Cerebellar cortex (tissue), 1 donor: Measurements from ENCODE around the gene LRRC46.

ENCODE experiments used
- DNase-seq: peaks from one replicate; pipeline ENCODE4 v3.0.0-alpha.2; 2015; ENCODE audit warnings: low spot score

The LRRC46 gene

GRCh38 chr17:47810200-47810821 is 21.2 kb upstream of the LRRC46 start:
- DNase-seq, result no peak

DNA sequence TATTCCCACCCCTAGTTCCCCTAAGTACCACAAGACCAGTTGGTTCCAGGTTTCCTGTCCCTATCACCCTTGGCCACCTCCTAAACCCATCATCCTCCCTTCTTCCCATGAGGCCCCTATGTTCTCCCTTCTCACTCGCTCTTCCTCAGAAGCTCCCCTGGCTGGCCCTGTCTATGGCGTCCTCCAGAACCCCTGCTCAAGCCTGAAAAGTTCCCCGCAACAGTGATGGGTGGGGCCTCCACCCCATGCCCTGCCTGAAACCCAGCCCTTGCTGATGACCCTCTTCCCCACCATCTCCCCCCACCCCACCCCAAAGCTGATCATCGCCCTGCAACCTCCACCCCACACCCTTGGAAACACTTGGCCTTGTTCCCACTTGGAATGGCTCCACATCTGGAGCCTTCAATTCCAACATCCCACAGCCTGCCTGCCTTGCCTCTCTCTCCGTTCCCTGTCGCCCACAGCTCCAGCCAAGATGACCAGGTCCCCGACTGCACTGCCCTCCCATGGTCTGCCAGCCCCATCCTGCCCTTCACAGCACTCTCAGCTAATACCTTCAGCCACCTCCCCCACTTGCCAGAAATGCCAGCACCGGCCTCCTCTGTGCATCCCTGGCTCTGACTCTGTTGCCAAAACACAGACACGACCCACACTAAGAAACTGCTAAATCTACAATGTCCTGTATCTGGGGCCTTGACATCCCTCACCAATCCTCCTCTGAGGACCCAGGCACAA is 20.4 kb upstream of the LRRC46 start:
- no peak for DNase-seq

DNA sequence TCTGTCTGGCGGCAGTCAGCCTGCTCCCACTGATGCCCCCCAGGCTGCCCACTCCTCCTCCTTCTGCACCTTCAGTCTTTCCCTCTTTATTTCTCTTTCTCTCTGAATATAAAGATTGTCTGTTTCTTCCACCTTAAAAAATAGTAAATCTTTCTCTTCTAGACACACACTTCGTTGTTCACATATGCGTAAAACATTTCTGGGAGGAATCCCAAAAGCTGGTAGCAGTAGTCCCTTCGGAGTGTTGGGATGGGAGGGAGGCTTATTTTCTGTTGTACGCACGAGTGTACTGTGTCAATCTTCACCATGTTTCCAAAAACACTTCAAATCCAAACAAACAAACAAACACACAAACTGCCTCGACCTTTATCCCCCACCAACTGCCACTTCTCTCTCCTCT is 19.8 kb upstream of the LRRC46 start:
- no peak for DNase-seq

DNA sequence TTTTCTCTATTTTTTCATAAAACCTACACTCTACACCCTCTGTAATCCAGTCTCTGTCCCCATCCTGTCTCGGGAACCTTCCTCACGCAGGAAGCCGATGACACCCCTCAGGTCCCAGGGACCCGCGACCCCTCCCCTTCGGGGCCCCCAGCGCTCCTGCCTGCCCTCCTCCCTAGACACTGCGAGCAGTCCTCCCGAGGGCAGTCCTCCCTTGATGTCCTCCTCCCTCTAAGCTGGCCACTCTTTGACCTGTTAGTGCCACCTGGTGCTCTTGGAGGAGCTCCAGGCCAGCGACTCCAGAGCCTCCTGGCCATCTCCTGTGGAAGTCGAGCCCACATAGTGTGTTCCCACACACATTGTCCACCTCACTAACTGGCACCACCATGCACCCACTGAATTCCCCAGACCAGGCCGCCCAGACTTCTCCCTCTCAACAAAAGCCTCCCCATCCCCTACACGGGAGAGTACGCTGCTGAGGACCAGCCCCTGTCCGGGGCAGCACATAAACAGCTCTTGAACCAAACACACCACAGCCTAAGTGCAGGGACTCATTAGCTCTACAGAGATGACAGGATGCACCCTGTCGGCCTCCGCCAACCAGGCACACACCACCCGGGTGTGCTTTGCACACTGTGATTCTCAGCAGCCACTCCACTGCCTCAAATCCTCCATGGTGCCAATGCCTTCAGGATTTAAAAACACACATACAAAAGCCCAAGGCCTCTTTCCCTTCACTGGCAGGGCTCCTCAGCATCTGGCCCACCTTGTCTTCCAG is 19.1 kb upstream of the LRRC46 start:
- no peak for DNase-seq

GRCh38 chr17:47813077-47813476 is 18.4 kb upstream of the LRRC46 start:
- DNase-seq, result no peak

GRCh38 chr17:47813512-47814031 is 17.9 kb upstream of the LRRC46 start:
- no peak for DNase-seq

GRCh38 chr17:47815106-47815918 is 16.2 kb upstream of the LRRC46 start:
- no peak for DNase-seq

DNA sequence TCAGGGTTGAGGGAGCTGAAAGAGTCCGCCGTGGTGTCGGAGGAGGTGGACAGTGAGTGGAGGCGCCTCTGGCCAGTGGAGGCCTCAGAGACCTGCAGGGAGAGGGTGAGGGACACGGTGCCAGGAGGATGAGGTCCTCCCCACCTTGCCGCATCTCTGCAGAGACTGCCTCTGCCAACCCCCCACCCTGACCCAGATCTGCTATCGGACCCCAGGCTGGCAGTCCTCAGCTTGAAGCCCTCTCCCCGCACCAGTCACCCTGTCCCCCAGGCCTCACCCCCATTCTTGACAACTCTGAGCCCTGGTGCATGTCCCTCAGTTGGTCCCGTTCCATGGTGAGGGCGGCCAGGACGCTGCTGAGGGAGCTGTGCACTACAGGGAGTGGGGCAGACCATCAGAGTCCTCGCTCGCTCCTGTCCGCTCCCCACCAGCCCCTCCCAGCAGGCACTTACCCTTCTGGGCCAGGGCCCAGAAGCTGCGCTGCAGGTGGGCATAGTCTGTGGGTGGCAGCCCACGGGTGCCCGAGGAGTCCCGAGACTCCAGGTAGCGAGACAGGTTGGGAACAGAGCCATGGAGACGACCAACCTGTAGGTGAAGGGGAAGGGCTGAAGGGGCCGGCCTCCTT is 15.2 kb upstream of the LRRC46 start:
- no peak for DNase-seq

DNA sequence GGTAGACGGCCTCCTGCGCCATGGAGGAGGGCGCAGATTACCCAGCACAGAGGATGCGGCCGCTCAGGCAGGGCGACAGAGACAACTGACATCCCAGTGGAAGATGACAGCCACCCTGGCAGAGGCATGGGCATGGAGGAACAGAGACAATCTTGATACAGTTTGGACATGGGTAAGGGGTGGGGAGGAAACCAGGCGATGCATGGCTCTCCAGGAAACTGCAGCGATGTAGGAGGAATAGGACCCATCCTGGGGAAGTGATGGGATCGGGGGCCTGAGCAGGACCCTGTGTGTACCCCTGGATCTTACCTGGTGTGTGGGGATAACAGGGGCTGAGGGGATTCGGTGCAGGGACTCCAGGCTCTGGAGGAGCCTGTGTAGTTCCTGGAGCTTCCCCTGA is 14.5 kb upstream of the LRRC46 start:
- DNase-seq, result no peak

GRCh38 chr17:47818002-47818695 is 13.3 kb upstream of the LRRC46 start:
- DNase-seq, result no peak

DNA sequence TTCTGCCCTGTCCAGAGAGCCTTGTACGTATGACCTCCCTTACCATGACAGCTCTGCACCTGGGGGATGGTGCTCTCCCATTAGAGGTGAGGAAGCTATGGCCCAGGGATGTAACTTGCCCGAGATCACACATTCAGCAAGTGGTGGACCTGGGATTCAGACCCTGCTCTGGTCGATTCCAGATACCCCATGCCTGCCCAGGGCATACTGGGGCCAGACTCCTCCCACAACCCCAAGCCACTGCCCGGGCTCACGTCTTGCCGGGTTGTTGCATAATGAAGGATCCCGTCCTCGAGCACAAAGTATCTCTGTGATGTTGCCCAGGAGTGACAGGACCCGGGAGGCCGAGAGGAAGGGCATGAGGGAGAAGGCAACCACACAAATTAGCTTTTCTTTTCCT is 12.0 kb upstream of the LRRC46 start:
- DNase-seq, result no peak

DNA sequence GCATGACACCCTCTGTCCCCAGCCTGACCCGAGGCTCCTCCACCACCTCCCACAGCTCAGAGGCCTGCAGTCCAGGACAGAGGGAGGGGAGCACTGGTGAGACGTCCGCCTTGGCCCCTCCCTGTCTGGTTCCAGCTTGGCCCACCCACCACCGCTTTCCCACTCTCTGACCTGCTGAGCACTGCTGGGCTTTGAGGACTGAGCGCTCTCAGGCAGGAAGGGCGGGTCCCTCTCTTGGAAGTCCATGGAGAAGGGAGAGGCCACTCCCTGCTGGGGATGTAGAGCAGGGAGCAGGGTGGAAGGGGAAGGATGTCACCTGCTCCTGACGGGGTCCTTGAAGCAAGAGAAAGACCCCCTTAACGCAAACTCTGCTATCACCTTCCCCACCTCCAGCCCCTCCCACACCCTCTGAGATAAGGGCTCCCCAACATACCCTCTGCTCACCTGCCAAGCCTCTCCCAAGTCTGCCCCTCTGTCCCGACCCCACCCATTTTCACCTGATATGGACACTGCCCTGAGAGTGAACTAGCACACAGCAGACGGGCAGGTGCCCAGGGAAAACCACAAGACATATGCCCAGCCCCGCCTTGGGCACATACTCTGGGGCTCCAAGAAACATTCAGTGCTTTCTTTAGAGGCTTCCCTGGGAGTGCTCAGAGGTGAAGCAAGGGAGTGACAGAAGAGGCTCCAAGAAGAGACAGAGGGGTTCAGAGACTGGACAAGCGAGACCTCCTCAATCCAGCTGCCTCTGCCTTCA is 11.3 kb upstream of the LRRC46 start:
- no peak for DNase-seq

DNA sequence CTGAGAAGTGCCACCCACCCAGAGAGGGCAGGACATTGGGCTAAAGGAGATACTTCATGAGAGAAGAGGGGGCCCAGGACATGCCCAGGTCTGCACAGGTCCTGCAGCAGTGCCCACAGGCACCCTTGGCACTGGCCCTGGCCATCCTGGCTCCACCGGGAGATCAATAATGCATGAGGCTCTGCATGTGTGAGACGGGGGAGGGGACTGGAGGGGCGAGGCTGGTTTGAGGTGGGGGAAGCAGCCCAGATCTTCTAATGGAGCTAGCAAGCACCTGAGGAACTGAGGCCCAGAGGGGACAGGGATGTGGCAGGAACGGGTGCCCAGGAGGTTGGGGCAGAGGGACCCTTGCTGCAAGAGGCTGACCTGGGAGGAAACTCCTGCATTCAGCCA is 10.4 kb upstream of the LRRC46 start:
- DNase-seq, result no peak

DNA sequence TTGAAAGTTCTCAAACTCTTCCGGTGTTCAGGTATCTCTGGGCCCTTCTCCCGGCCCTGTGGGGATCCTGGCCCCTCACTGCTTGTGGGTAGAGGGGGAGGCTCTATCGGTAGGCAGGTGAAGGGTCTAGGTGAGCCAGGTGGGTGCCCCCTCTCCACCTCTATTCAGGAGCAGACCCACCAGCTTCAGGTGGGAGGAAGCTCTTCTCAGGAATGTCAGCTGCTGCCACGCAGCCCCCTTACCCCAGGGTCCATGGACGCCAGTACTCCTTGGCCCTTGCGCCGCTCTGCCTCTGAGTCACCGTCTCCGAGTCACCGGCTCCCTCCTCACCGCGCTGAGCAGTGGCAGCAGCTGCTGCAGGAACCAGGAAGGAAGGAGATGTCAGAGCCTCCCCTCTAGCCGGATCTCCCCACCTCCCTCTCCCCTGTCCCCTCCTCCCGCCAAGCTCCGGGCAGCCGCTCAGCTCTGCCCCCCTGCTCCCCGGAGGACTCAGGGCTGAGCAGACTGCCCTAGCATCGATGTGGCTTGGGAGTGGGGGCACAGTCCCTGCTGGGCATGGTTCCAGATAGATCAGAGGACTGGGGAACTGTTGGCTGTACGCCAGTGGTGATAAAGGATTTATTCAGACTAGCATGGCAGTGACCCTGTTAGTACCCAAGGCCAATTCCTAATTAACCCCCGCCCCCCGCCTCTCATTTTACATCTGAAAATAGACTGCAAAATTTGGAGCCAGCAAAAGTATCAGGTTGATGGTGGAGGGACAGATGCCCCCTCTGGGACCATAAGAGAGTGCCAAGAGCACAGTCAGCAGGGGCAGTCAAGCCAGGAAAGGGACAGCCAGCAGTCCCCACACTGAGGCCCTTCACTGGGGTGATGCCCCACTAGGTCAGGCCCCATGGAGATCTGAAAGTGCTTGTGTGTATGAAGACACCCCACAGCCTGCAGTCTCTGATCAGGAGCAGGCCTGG is 9.8 kb upstream of the LRRC46 start, which contains the start of gene OSBPL7:
TSS of gene OSBPL7 (minus strand) at position 371 of the 968 bp plus-strand sequence. CDS start 1,516 bp downstream, outside the sequence.
- peak; percentile 77 for DNase-seq

DNA sequence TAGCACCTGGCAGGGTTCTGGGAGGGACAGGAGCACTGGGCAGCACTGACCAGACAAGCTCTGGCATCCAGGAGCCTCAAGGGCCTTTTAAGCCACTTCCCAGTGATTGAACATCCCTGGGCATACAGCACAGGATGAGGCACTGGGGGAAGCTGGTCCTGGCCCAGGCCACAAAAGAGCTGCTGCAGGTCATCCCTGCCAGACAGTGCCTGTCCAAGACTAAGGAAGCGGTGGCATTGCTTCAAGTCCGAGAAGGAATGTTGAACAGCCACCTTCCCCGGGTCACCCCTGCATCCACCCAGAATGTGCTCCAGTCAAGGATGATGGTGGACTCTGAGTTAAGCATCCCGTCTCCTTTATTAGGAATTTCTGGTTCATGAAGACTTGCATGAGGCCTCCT is 8.7 kb upstream of the LRRC46 start:
- DNase-seq, result no peak

DNA sequence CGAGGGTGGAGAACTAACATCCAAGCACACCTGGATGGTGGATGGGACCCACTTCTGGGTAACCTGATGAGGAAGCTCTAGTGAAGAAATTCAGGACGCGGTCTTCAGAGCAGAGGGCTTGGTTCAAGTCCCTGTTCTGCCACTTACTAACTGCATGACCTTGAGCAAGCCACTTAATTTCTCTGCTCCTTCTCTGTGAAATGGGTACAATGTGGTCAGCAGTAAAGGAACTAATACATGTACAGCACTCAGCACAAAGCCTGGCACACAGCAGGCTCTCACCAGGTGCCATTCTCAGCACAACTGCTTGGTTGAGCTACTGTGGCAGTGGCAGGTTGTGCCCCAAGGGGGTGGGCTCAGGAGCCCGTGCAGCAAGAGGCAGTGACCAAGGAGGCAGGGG is 8.0 kb upstream of the LRRC46 start:
- DNase-seq, result no peak

DNA sequence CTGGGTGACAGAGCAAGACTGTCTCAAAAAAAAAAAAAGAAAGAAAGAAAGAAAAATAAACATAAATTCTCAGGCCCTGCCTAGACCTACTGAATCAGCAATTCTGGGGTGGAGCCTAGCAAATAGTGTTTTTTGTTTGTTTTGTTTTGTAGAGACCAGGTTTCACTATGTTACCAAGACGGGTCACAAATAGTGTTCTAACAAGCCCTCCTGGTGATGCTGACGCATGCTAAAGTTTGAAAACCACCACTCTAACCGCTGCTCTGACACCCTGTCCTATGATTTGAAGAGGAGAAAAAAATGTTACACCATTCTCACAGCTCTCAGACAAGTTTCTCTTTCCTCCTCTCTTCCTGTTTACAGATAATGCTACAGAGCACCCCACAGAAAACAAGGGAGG is 1.6 kb upstream of the LRRC46 start:
- no peak for DNase-seq

- DNase-seq, result no peak
Measured at GRCh38 chr17:47830396-47831002, 971 bp upstream of the LRRC46 start.
